Measurements from ENCODE around the gene SPINT2. TPM values are rescaled to one million over a fixed set of nuclear protein-coding genes. Genes with fewer than 3 reads are reported as not detected.

Gene SPINT2, protein sequence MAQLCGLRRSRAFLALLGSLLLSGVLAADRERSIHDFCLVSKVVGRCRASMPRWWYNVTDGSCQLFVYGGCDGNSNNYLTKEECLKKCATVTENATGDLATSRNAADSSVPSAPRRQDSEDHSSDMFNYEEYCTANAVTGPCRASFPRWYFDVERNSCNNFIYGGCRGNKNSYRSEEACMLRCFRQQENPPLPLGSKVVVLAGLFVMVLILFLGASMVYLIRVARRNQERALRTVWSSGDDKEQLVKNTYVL
- total RNA-seq: 10 to 100 TPM in 1 of 3 donors, 1 to 10 TPM in 2; 2.7 to 13.7 (median 6.9) TPM
- total RNA-seq (2013): 18.5 TPM

DNA sequence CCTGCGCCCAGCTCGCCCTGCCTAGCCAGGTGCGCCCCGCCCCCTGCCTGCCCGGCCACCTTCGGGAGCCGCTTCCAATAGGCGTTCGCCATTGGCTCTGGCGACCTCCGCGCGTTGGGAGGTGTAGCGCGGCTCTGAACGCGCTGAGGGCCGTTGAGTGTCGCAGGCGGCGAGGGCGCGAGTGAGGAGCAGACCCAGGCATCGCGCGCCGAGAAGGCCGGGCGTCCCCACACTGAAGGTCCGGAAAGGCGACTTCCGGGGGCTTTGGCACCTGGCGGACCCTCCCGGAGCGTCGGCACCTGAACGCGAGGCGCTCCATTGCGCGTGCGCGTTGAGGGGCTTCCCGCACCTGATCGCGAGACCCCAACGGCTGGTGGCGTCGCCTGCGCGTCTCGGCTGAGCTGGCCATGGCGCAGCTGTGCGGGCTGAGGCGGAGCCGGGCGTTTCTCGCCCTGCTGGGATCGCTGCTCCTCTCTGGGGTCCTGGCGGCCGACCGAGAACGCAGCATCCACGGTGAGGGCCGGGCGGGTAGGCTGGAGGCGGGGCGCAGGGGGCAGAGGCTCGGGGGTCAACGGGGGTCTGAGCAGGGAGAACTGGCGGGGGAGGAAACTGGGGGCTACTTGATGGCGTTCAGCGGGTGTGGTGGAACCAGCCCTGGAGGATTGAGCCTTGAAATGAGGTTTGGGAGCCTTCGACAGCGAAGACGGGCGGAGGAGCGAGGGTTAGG is at the start of gene SPINT2:
SPINT2 (plus strand) TSS at position 88 of the 727 bp plus-strand sequence; CDS start at position 408, 320 bp downstream.
- Mint-ChIP-seq H3K9me3 (no peaks in the 10 kb centered on the region), H3K4me3 (peak within 1 kb of the TSS; percentile 80), H3K36me3 (no peaks in the 10 kb centered on the region), H3K27ac (peak within 1 kb of the TSS in 1 of 2 donors; percentile 55), H3K4me1 (peaks cover 12% of the 10 kb centered on the region in 2 donors), H3K27me3 (ENCODE audit: low read depth in 2 of 2) (peaks cover 23 to 31% of the 10 kb centered on the region in 2 donors)
- intact Hi-C loops (cut with micrococcal nuclease): no loop called here
- H3K4me3 ChIP-seq (ENCODE audit: low read length): peak within 1 kb of the TSS; percentile 55
- H3K4me1 ChIP-seq (ENCODE audit: control insufficient read depth, insufficient read depth, low read length): peaks cover 18% of the 10 kb centered on the region
- H3K36me3 ChIP-seq (ENCODE audit: control insufficient read depth, insufficient read depth, low read length): no peaks in the 10 kb centered on the region
- TF ChIP-seq, protein P1, sequence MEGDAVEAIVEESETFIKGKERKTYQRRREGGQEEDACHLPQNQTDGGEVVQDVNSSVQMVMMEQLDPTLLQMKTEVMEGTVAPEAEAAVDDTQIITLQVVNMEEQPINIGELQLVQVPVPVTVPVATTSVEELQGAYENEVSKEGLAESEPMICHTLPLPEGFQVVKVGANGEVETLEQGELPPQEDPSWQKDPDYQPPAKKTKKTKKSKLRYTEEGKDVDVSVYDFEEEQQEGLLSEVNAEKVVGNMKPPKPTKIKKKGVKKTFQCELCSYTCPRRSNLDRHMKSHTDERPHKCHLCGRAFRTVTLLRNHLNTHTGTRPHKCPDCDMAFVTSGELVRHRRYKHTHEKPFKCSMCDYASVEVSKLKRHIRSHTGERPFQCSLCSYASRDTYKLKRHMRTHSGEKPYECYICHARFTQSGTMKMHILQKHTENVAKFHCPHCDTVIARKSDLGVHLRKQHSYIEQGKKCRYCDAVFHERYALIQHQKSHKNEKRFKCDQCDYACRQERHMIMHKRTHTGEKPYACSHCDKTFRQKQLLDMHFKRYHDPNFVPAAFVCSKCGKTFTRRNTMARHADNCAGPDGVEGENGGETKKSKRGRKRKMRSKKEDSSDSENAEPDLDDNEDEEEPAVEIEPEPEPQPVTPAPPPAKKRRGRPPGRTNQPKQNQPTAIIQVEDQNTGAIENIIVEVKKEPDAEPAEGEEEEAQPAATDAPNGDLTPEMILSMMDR (IDR thresholded peaks at IDR 0.05): no peak
- H3K27me3 ChIP-seq (ENCODE audit: control insufficient read depth, insufficient read depth, low read length): no peaks in the 10 kb centered on the region
- ATAC-seq (peak; percentile 33 to 49 (median 40)), DNase-seq (peak in 1 of 2 donors; percentile 75)
- H3K27ac ChIP-seq (ENCODE audit: low read length): peak within 1 kb of the TSS; percentile 70
- WGBS (ENCODE audit: insufficient coverage): 2% methylated on average over 78 of the region's 78 CpGs
- H3K9me3 ChIP-seq (ENCODE audit: control insufficient read depth, insufficient read depth, low read length): no peaks in the 10 kb centered on the region

DNA sequence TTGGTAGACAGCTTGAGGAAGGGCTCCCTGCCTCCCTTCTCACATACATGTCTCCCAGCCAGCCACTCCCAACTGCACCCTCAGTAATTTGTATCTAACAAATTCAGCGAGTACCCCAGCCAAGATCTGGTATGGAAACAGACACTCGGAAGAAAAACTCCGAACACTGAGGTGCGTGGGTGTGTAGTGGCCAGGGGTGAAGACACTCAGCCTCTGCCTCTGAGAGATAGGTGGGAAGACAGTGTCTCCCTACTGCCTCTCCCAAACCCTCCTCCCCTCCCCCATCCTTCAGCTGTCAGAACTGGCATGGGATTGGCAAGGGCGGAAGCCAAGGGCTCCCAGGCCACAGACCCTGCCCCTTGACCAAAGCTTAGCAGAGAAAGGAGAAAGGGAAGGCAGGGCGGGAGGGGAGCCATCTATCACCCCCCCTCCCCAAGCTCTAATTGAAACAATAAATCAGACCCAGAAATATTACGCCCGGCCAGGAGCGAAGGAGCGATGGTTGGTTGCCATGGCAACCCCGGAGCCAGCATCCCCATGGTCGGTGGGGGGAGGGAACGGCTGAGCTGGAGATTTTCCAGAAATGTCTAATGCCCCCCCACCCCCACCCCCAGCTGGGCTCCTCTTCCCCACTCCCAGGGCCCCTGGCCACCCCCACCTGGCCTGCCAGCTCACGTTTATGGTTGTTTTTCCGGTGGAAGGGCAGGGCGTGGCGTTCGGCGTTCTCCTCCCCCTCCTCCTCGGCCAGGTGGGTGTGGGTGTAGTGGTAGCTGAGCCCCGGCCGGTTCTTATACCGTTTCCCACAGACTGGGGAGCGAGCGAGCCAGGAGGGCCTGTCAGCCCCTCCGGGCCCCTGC is 47.4 kb upstream of the SPINT2 start:
- intact Hi-C loops (cut with micrococcal nuclease): no loop called here
- peaks cover 29 to 39% of the 10 kb centered on the region in 2 donors for H3K27me3 Mint-ChIP-seq (ENCODE audit: low read depth in 2 of 2)
- H3K27me3 ChIP-seq (ENCODE audit: control insufficient read depth, insufficient read depth, low read length): peaks cover 38% of the 10 kb centered on the region
- H3K9me3 ChIP-seq (ENCODE audit: control insufficient read depth, insufficient read depth, low read length): peaks cover 16% of the 10 kb centered on the region
- H3K4me1 ChIP-seq (ENCODE audit: control insufficient read depth, insufficient read depth, low read length): peaks cover 31% of the 10 kb centered on the region
- no peak for DNase-seq
- H3K27ac ChIP-seq (ENCODE audit: low read length): no peak overlapping the region
- 79% methylated on average over 16 of the region's 26 CpGs for WGBS (ENCODE audit: insufficient coverage)
- no peak overlapping the region for H3K27ac Mint-ChIP-seq
- H3K9me3 Mint-ChIP-seq: peaks cover 0 to 4% of the 10 kb centered on the region in 2 donors
- no peak for ATAC-seq
- no peak overlapping the region for H3K4me3 ChIP-seq (ENCODE audit: low read length)
- H3K4me3 Mint-ChIP-seq: no peak overlapping the region
- H3K4me1 Mint-ChIP-seq: peaks cover 9 to 16% of the 10 kb centered on the region in 2 donors
- no peaks in the 10 kb centered on the region for H3K36me3 Mint-ChIP-seq
- TF ChIP-seq, protein P1 (IDR thresholded peaks at IDR 0.05): no peak
- no peaks in the 10 kb centered on the region for H3K36me3 ChIP-seq (ENCODE audit: control insufficient read depth, insufficient read depth, low read length)

DNA sequence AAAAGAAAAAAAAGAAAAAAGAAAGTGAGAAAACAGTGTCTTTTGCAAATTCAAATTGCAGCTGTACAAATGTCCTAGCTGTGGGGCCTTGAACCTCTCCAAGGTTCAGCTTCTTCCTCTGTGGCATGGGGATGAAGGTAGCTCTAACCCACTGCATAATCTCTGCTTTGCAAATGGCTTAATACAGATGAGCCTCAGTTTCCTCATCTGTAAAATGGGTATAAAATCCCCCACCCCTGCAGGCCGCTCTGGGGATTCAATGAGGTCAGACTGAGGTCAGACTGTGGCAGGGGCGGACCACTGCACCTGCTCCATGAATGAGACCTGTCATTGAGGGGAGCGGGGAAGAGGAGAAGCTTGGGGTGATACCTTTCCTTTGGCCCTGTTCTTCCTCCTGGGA is 46.2 kb upstream of the SPINT2 start:
- Mint-ChIP-seq H3K4me1 (peaks cover 9 to 15% of the 10 kb centered on the region in 2 donors), H3K4me3 (no peak overlapping the region), H3K27ac (no peak overlapping the region), H3K27me3 (ENCODE audit: low read depth in 2 of 2) (peaks cover 36 to 45% of the 10 kb centered on the region in 2 donors), H3K36me3 (no peaks in the 10 kb centered on the region), H3K9me3 (peaks cover 0 to 4% of the 10 kb centered on the region in 2 donors)
- H3K27ac ChIP-seq (ENCODE audit: low read length): no peak overlapping the region
- peaks cover 15% of the 10 kb centered on the region for H3K9me3 ChIP-seq (ENCODE audit: control insufficient read depth, insufficient read depth, low read length)
- intact Hi-C loops (cut with micrococcal nuclease): no loop called here
- ATAC-seq: no peak
- no peak overlapping the region for H3K4me3 ChIP-seq (ENCODE audit: low read length)
- H3K4me1 ChIP-seq (ENCODE audit: control insufficient read depth, insufficient read depth, low read length): peaks cover 24% of the 10 kb centered on the region
- peaks cover 43% of the 10 kb centered on the region for H3K27me3 ChIP-seq (ENCODE audit: control insufficient read depth, insufficient read depth, low read length)
- TF ChIP-seq, protein P1 (IDR thresholded peaks at IDR 0.05): no peak
- no peak for DNase-seq
- 95% methylated on average over 3 of the region's 3 CpGs for WGBS (ENCODE audit: insufficient coverage)
- H3K36me3 ChIP-seq (ENCODE audit: control insufficient read depth, insufficient read depth, low read length): no peaks in the 10 kb centered on the region

All from natural killer cell (primary cell).